HepG2 (cell line): ENCODE results near the gene FBRSL1. TPM values are rescaled to one million over a fixed set of nuclear protein-coding genes. Genes with fewer than 3 reads are reported as not detected.

ENCODE experiments used
- ATAC-seq: fragments of 200-7000 bp; cut with Tn5 transposase; 3 replicates; pipeline ENCODE4 v1.9.1; 2020; ENCODE audit warnings: mild to moderate bottlenecking, moderate library complexity
- BruUV-seq: library from RNA; stranded (reverse); fragments of 400-500 nt; replicated peaks from 2 replicates; lab custom pipeline; 2021; lab: Mats Ljungman, UMichigan
- CTCF ChIA-PET: fragments of 300-600 bp; formaldehyde crosslinking; extraction: SDS; loops from one replicate; lab custom pipeline; 2021; ENCODE audit warnings: low total read pairs, inconsistent platforms, low intra/inter-chr PET ratio; lab: Yijun Ruan, JAX
- POLR2A ChIA-PET: fragments of 350-600 bp; sonication (Branson Sonifier 250); formaldehyde crosslinking; loops from one replicate; lab custom pipeline; 2020; ENCODE audit warnings: antibody characterized with exemption, inconsistent platforms; lab: Yijun Ruan, JAX
- DNase-seq: peaks from one replicate; pipeline ENCODE4 v3.0.0-alpha.2; 2015; ENCODE audit warnings: low spot score
- FAIRE-seq: peaks from 3 replicates; lab custom pipeline; 2011; peaks lifted over from hg19 to GRCh38; lab: Jason Lieb, UNC
- H2AFZ ChIP-seq: one replicate; pipeline ENCODE4 v1.6.1; 2011; ENCODE audit warnings: low read length, inconsistent platforms
- H3K27ac ChIP-seq: fragments of 300-600 bp; 3 replicates; pipeline ENCODE4 v1.8.0; 2011; ENCODE audit warnings: mixed run types, mild to moderate bottlenecking, mixed read lengths, low read length, inconsistent platforms; ENCODE audit not compliant: insufficient read depth; ENCODE audit errors: extremely low read length
- H3K27me3 ChIP-seq, 2 experiments: fragments of 200-600 bp in 1 of 2; 2 replicates in 1 of 2; 3 replicates in 1 of 2; pipeline versions ENCODE4 v1.6.0 to v1.8.0; 2011; ENCODE audit warnings: low read length in 2 of 2, mild to moderate bottlenecking in 2 of 2, moderate library complexity in 2 of 2, inconsistent platforms in 1 of 2; ENCODE audit not compliant: insufficient read depth in 2 of 2, control insufficient read depth in 1 of 2
- H3K36me3 ChIP-seq, 2 experiments: fragments of 200-600 bp in 1 of 2; replicated peaks in 1 of 2; 2 replicates in 1 of 2; 3 replicates in 1 of 2; pipeline versions ENCODE4 v1.5.1 to v1.8.0; 2011; ENCODE audit warnings: low read length in 2 of 2, inconsistent platforms in 1 of 2; ENCODE audit not compliant: insufficient read depth in 2 of 2, control insufficient read depth in 1 of 2
- H3K4me1 ChIP-seq: 2 replicates; pipeline ENCODE4 v1.5.1; 2012; ENCODE audit warnings: low read length, inconsistent platforms; ENCODE audit not compliant: insufficient read depth
- H3K4me2 ChIP-seq: 2 replicates; pipeline ENCODE4 v1.6.0; 2011; ENCODE audit warnings: low read depth, low read length, inconsistent platforms
- H3K4me3 ChIP-seq, 3 experiments: fragments of 200-600 bp in 1 of 3; sonication (generic), shearing (Covaris generic) in 1 of 3; replicated peaks in 1 of 3; 2 replicates each; pipeline ENCODE4 v1.5.1; 2011 to 2016; ENCODE audit warnings: low read length in 3 of 3, inconsistent platforms in 2 of 3, low read depth in 2 of 3, mild to moderate bottlenecking in 2 of 3, control low read depth in 1 of 3, mixed read lengths in 1 of 3; ENCODE audit not compliant: insufficient read depth in 1 of 3
- H3K79me2 ChIP-seq: one replicate; pipeline ENCODE4 v1.6.1; 2011; ENCODE audit warnings: low read length, inconsistent platforms; ENCODE audit not compliant: insufficient read depth
- H3K9ac ChIP-seq: 2 replicates; pipeline ENCODE4 v1.6.0; 2011; ENCODE audit warnings: mild to moderate bottlenecking, low read depth, low read length, inconsistent platforms; ENCODE audit not compliant: insufficient read depth
- H3K9me3 ChIP-seq: 2 replicates; pipeline ENCODE4 v1.5.1; 2012; ENCODE audit warnings: mild to moderate bottlenecking, low read length
- H4K20me1 ChIP-seq: 2 replicates; pipeline ENCODE4 v1.6.0; 2011; ENCODE audit warnings: inconsistent platforms, mild to moderate bottlenecking, low read length, moderate library complexity; ENCODE audit not compliant: insufficient read depth
- ARNT ChIP-seq: fragments of 450-650 bp; IDR thresholded peaks from 2 replicates; pipeline ENCODE4 v1.6.1; 2017
- ASH2L ChIP-seq: fragments of 300-600, 200-600 bp; sonication (generic); IDR thresholded peaks from 2 replicates; pipeline ENCODE4 v1.7.0; 2017; ENCODE audit warnings: low read depth, mild to moderate bottlenecking, moderate library complexity, mixed read lengths, low read length; ENCODE audit not compliant: insufficient read length
- ATF2 ChIP-seq: sonication (generic); formaldehyde crosslinking; IDR thresholded peaks from 2 replicates; pipeline ENCODE4 v1.4.0; 2020; ENCODE audit warnings: missing genetic modification reagents
- FOXK2 ChIP-seq: fragments of 450-650 bp; IDR thresholded peaks from 2 replicates; pipeline ENCODE4 v1.6.1; 2016
- MTF1 ChIP-seq: sonication (generic); formaldehyde crosslinking; IDR thresholded peaks from 2 replicates; pipeline ENCODE4 v1.5.0; 2020; ENCODE audit warnings: missing genetic modification reagents
- NFYC ChIP-seq: IDR thresholded peaks from 2 replicates; pipeline ENCODE4 v1.6.1; 2016; ENCODE audit warnings: missing genetic modification reagents, missing compliant biosample characterization
- PLSCR1 ChIP-seq: sonication (generic); formaldehyde crosslinking; IDR thresholded peaks from 2 replicates; pipeline ENCODE4 v1.5.0; 2020; ENCODE audit warnings: missing genetic modification reagents, mild to moderate bottlenecking, borderline replicate concordance
- RAD21 ChIP-seq: fragments of 450-650 bp; formaldehyde crosslinking; IDR thresholded peaks from 2 replicates; pipeline ENCODE4 v1.5.0; 2020; ENCODE audit warnings: mild to moderate bottlenecking
- RCOR2 ChIP-seq: IDR thresholded peaks from 2 replicates; pipeline ENCODE4 v1.6.1; 2016; ENCODE audit warnings: missing biosample characterization, missing genetic modification reagents
- SALL1 ChIP-seq: sonication (generic); formaldehyde crosslinking; IDR thresholded peaks from 2 replicates; pipeline ENCODE4 v1.8.0; 2022; ENCODE audit warnings: mild to moderate bottlenecking, missing genetic modification reagents
- SMARCE1 ChIP-seq: fragments of 450-650 bp; IDR thresholded peaks from 2 replicates; pipeline ENCODE4 v1.6.1; 2017; ENCODE audit warnings: borderline replicate concordance
- SMC3 ChIP-seq: IDR thresholded peaks from 2 replicates; pipeline ENCODE4 v1.6.1; 2011; ENCODE audit warnings: low read length, improper control_type of control experiment
- ZBED4 ChIP-seq: sonication (generic); formaldehyde crosslinking; IDR thresholded peaks from 2 replicates; pipeline ENCODE4 v1.4.0; 2020; ENCODE audit warnings: missing genetic modification reagents, borderline replicate concordance
- ZFP91 ChIP-seq: sonication (generic); formaldehyde crosslinking; IDR thresholded peaks from 2 replicates; pipeline ENCODE4 v1.9.0; 2022; ENCODE audit warnings: missing genetic modification reagents, mild to moderate bottlenecking, borderline replicate concordance
- ZNF101 ChIP-seq: sonication (generic); formaldehyde crosslinking; IDR thresholded peaks from 2 replicates; pipeline ENCODE4 v1.4.0; 2020; ENCODE audit warnings: mild to moderate bottlenecking, low read depth, missing genetic modification reagents, borderline replicate concordance
- ZNF563 ChIP-seq: sonication (generic); formaldehyde crosslinking; IDR thresholded peaks from 2 replicates; pipeline ENCODE4 v1.8.0; 2022; ENCODE audit warnings: mild to moderate bottlenecking, moderate library complexity, missing genetic modification reagents
- ZNF619 ChIP-seq: sonication (generic); formaldehyde crosslinking; IDR thresholded peaks from 2 replicates; pipeline ENCODE4 v1.4.0; 2020; ENCODE audit warnings: mild to moderate bottlenecking, missing genetic modification reagents
- WGBS: methylation state at CpG from one replicate; pipeline ENCODE4 v1.1.6; 2017; ENCODE audit warnings: low lambda C conversion rate; 5-methylcytosine and 5-hydroxymethylcytosine counted together
- in situ Hi-C: cut with HindIII; loops from 2 replicates; pipeline ENCODE4 v1.10.0; 2017; ENCODE audit warnings: low pct_unique_long_range_greater_than_20kb; ENCODE audit not compliant: extremely low pct_ligation_motif_present
- intact Hi-C: fragments of 100-400 bp; cut with micrococcal nuclease; formaldehyde crosslinking; loops from one replicate; pipeline ENCODE4 v1.10.0; 2022; ENCODE audit not compliant: unreplicated experiment
- polyA plus RNA-seq, 8 experiments: library from polyadenylated mRNA; depleted of rRNA in 3 of 8; stranded (reverse) in 7 of 8; unstranded in 1 of 8; fragments of >200 nt; fragmentation: Illumina TruSeq in 4 of 8; extraction: Trizol in 4 of 8; gene quantifications; 2 replicates each; pipeline versions ENCODE4 v1.2.1 to v1.2.3, GENCODE V29; 2011 to 2016; ENCODE audit warnings: low read depth in 4 of 8, missing spikeins in 1 of 8, mixed read lengths in 1 of 8; ENCODE audit not compliant: insufficient read depth in 1 of 8
- total RNA-seq, 5 experiments: library from RNA; depleted of rRNA; stranded (reverse); fragments of >200 nt; fragmentation: Illumina TruSeq; extraction: Trizol; gene quantifications; 2 replicates each; pipeline ENCODE4 v1.2.3, GENCODE V29; 2016; ENCODE audit warnings: low read depth in 1 of 5

The FBRSL1 gene
- total and polyA plus RNA-seq, 2 of the 13 experiments (the other 11 are each of a cell fraction or from before 2014, with no cell fraction given): 3.6 to 7.9 TPM

GRCh38 chr12:132523576-132524331 lies 33.8 kb downstream of the FBRSL1 start:
- POLR2A ChIA-PET: no interaction called here
- H3K4me3 ChIP-seq: no peak overlapping the region
- TF ChIP-seq PLSCR1 (CRISPR knock-in tag) (no peak), SMARCE1 (no peak), SMC3 (peak; percentile 66; the same call in 1 of the 2 replicates), MTF1 (no peak), RAD21 (CRISPR knock-in tag) (peak; percentile 91), ZFP91 (peak; percentile 60; the same call in 1 of the 2 replicates), ZNF101 (no peak), RCOR2 (no peak), FOXK2 (no peak), ZNF619 (CRISPR knock-in tag) (no peak), ZNF563 (no peak), ZBED4 (peak; percentile 44; the same call in 1 of the 2 replicates), ASH2L (no peak), ARNT (no peak), SALL1 (CRISPR knock-in tag) (no peak), ATF2 (CRISPR knock-in tag) (no peak), NFYC (CRISPR knock-in tag) (no peak)

More at GRCh38 chr12:132523576-132524331, 33.8 kb downstream of the FBRSL1 start:
- H3K4me1 ChIP-seq: no peaks in the 10 kb centered on the region; the same call in 1 of the 2 replicates
- H3K36me3 ChIP-seq: no peaks in the 10 kb centered on the region; a peak in 2 of 5 replicates
- no peak overlapping the region for H3K27ac ChIP-seq
- peak; percentile 76 for ATAC-seq
- intact Hi-C loops: loop anchor here (1.0 to 5.0 kb wide), 2 partner anchors 63 to 106 kb away; no protein-coding TSS in a partner anchor
- H3K79me2 ChIP-seq: no peaks in the 10 kb centered on the region
- no peak overlapping the region for H3K9ac ChIP-seq
- in situ Hi-C loops: loop anchor here (5.0 kb wide), 1 partner anchor 106 kb away; no protein-coding TSS in a partner anchor
- DNase-seq: peak; percentile 32
- H2AFZ ChIP-seq: no peak overlapping the region
- no peak overlapping the region for H3K4me2 ChIP-seq
- H4K20me1 ChIP-seq: peaks cover 12% of the 10 kb centered on the region; the same call in 1 of the 2 replicates
- 37% methylated on average over 13 of the region's 28 CpGs for WGBS
- CTCF ChIA-PET: interaction anchor here (1.6 to 3.3 kb wide), 3 partner anchors 45 to 108 kb away, joined by 7 to 31 read pairs (median 12); no protein-coding TSS in a partner anchor
- BruUV-seq: no TSS peak
- no peak for FAIRE-seq
- peaks cover 7% of the 10 kb centered on the region for H3K9me3 ChIP-seq
- H3K27me3 ChIP-seq: no peaks in the 10 kb centered on the region
